ENCODE data around the gene LAMA5. TPM values are rescaled to one million over a fixed set of nuclear protein-coding genes. Genes with fewer than 3 reads are reported as not detected.

The LAMA5 gene
- polyA plus RNA-seq, 1 of the 3 experiments (the other 2 are of a cell fraction): 27.2 TPM

DNA sequence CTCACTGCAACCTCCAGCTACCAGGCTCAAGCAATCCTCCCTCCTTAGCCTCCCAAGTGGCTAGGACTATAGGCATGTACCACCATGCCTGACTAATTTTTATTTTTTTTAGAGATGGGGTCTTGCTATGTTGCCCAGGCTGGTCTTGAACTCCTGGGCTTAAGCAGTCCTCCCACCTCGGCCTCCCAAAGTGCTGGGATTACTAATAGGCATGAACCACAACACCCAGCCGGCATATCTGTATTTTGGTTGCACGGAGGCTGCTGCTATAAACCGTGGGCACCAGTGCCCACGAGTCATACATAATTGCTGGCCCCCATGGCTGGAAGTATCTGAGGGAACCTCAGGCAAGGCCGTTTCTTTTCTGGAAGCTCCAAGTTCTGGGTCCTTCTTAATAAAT, 82.7 kb downstream of the LAMA5 start:
- peaks cover 20 to 55% of the 10 kb centered on the region in 2 experiments for H3K36me3 ChIP-seq (replicated peaks in 1 of 2; ENCODE audit: control insufficient read depth in 1 of 2, insufficient read depth in 2 of 2, low read length in 1 of 2)

GRCh38 chr20:62282877-62283503, 84.1 kb downstream of the LAMA5 start:
- no peak for DNase-seq
- H3K4me2 ChIP-seq: no peak overlapping the region
- no peaks in the 10 kb centered on the region for H3K9me3 ChIP-seq
- no peaks in the 10 kb centered on the region for H3K27me3 ChIP-seq (ENCODE audit: insufficient read depth)
- no peak overlapping the region for H3K4me3 ChIP-seq (ENCODE audit: low read depth in 2 of 2, low read length in 1 of 2)
- no peak overlapping the region for H2AFZ ChIP-seq (ENCODE audit: low read depth)
- H3K79me2 ChIP-seq (ENCODE audit: insufficient read depth): no peaks in the 10 kb centered on the region
- ChIA-PET CTCF (no interaction called here), POLR2A (no interaction called here)
- WGBS (ENCODE audit: low lambda C conversion rate): 94% methylated on average over 14 of the region's 16 CpGs
- no peak overlapping the region for H3K9ac ChIP-seq
- peaks cover 0 to 6% of the 10 kb centered on the region in 2 experiments; a peak in 1 of 4 replicates for H3K4me1 ChIP-seq (ENCODE audit: control insufficient read depth in 1 of 2, insufficient read depth in 2 of 2, low read depth in 1 of 2, low read length in 1 of 2)
- no peaks in the 10 kb centered on the region for H3K9me2 ChIP-seq
- H3K36me3 ChIP-seq (replicated peaks in 1 of 2; ENCODE audit: control insufficient read depth in 1 of 2, insufficient read depth in 2 of 2, low read length in 1 of 2): peaks cover 24 to 59% of the 10 kb centered on the region in 2 experiments
- no peaks in the 10 kb centered on the region for H4K20me1 ChIP-seq (ENCODE audit: insufficient read depth)
- H3K27ac ChIP-seq (ENCODE audit: low read depth in 2 of 2, low read length in 1 of 2): no peak overlapping the region; a peak in 1 of 4 replicates
- peaks cover 3% of the 10 kb centered on the region for H3F3A ChIP-seq (replicated peaks; ENCODE audit: insufficient read depth)
- TF ChIP-seq MXI1 (IDR thresholded peaks at IDR 0.05; ENCODE audit: low read depth, low read length) (no peak), JUND (IDR thresholded peaks at IDR 0.05) (no peak), FOXJ3 (CRISPR knock-in tag; IDR thresholded peaks at IDR 0.05) (no peak), EP300 (IDR thresholded peaks at IDR 0.05; ENCODE audit: borderline replicate concordance in 1 of 2, low read depth in 1 of 2, low read length in 1 of 2) (no peak), NFIC (IDR thresholded peaks at IDR 0.05; ENCODE audit: borderline replicate concordance) (no peak), SIN3A (IDR thresholded peaks at IDR 0.05; ENCODE audit: borderline replicate concordance, low read depth, low read length) (no peak), MAX (IDR thresholded peaks at IDR 0.05; ENCODE audit: low read depth) (no peak), POLR2AphosphoS5 (IDR thresholded peaks at IDR 0.05; ENCODE audit: low read depth, low read length) (no peak), TCF12 (IDR thresholded peaks at IDR 0.05) (no peak), ZBTB33 (IDR thresholded peaks at IDR 0.05; ENCODE audit: borderline replicate concordance, low read depth) (no peak), EZH2phosphoT487 (IDR thresholded peaks at IDR 0.05; ENCODE audit: borderline replicate concordance, low read depth) (no peak), IRF3 (IDR thresholded peaks at IDR 0.05; ENCODE audit: low read depth, low read length) (no peak), PBX3 (IDR thresholded peaks at IDR 0.05) (no peak)
- TF ChIP-seq, protein P1, sequence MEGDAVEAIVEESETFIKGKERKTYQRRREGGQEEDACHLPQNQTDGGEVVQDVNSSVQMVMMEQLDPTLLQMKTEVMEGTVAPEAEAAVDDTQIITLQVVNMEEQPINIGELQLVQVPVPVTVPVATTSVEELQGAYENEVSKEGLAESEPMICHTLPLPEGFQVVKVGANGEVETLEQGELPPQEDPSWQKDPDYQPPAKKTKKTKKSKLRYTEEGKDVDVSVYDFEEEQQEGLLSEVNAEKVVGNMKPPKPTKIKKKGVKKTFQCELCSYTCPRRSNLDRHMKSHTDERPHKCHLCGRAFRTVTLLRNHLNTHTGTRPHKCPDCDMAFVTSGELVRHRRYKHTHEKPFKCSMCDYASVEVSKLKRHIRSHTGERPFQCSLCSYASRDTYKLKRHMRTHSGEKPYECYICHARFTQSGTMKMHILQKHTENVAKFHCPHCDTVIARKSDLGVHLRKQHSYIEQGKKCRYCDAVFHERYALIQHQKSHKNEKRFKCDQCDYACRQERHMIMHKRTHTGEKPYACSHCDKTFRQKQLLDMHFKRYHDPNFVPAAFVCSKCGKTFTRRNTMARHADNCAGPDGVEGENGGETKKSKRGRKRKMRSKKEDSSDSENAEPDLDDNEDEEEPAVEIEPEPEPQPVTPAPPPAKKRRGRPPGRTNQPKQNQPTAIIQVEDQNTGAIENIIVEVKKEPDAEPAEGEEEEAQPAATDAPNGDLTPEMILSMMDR (IDR thresholded peaks at IDR 0.05): no peak

More for the DNA sequence above, 82.7 kb downstream of the LAMA5 start:
- ChIA-PET CTCF (interaction anchor here (1.2 to 1.7 kb wide), 4 partner anchors 18 to 125 kb away, joined by 3 to 6 read pairs (median 4); partner anchors contain the start of gene ADRM1), POLR2A (no interaction called here)
- TF ChIP-seq YY1 (IDR thresholded peaks at IDR 0.05; ENCODE audit: low read depth) (no peak), TEAD4 (IDR thresholded peaks at IDR 0.05; ENCODE audit: borderline replicate concordance, insufficient read depth) (no peak), RAD21 (IDR thresholded peaks at IDR 0.05; ENCODE audit: low read length) (no peak), FOXM1 (IDR thresholded peaks at IDR 0.05; ENCODE audit: low read depth) (no peak), TAF1 (IDR thresholded peaks at IDR 0.05; ENCODE audit: borderline replicate concordance, low read depth, low read length) (no peak), PBX3 (IDR thresholded peaks at IDR 0.05) (no peak), EZH2phosphoT487 (IDR thresholded peaks at IDR 0.05; ENCODE audit: borderline replicate concordance, low read depth) (no peak), CHD2 (IDR thresholded peaks at IDR 0.05; ENCODE audit: low read length, partially characterized antibody) (no peak), GATA2 (CRISPR knock-in tag; IDR thresholded peaks at IDR 0.05) (no peak)
- Histone ChIP-seq H3F3A (replicated peaks; ENCODE audit: insufficient read depth) (peaks cover 3% of the 10 kb centered on the region), H3K9me2 (no peaks in the 10 kb centered on the region), H3K4me1 (ENCODE audit: control insufficient read depth in 1 of 2, insufficient read depth in 2 of 2, low read depth in 1 of 2, low read length in 1 of 2) (peaks cover 0 to 6% of the 10 kb centered on the region in 2 experiments; a peak in 1 of 4 replicates), H3K9me3 (no peaks in the 10 kb centered on the region), H3K9ac (no peak overlapping the region), H3K4me3 (ENCODE audit: low read depth in 2 of 2, low read length in 1 of 2) (no peak overlapping the region), H4K20me1 (ENCODE audit: insufficient read depth) (no peaks in the 10 kb centered on the region), H3K4me2 (no peak overlapping the region), H3K27me3 (ENCODE audit: insufficient read depth) (no peaks in the 10 kb centered on the region), H3K27ac (ENCODE audit: low read depth in 2 of 2, low read length in 1 of 2) (no peak overlapping the region), H2AFZ (ENCODE audit: low read depth) (no peak overlapping the region), H3K79me2 (ENCODE audit: insufficient read depth) (no peaks in the 10 kb centered on the region)
- 79% methylated on average over 6 of the region's 6 CpGs for WGBS (ENCODE audit: low lambda C conversion rate)
- DNase-seq: no peak
